K562 (cell line): Measurements from ENCODE around the gene PPP2R3C. TPM values are rescaled to one million over a fixed set of nuclear protein-coding genes. Genes with fewer than 3 reads are reported as not detected.
A peak's percentile ranks its signal among the peaks of the same experiment; 100 is the strongest.

Source experiments
- CBFA2T3 ChIP-seq: fragments of 450-650 bp; IDR thresholded peaks from 2 replicates; pipeline ENCODE4 v1.6.1; 2017
- ELF4 ChIP-seq: fragments of 450-650 bp; formaldehyde crosslinking; IDR thresholded peaks from 2 replicates; pipeline ENCODE4 v1.4.0; 2022; ENCODE audit warnings: missing genetic modification characterization
- NCOA6 ChIP-seq: fragments of 450-650 bp; IDR thresholded peaks from 2 replicates; pipeline ENCODE4 v1.6.1; 2017; ENCODE audit warnings: mild to moderate bottlenecking
- NFATC3 ChIP-seq: fragments of 450-650 bp; IDR thresholded peaks from 2 replicates; pipeline ENCODE4 v1.6.1; 2017; ENCODE audit warnings: mild to moderate bottlenecking
- SIN3A ChIP-seq, 2 experiments: fragments of 150-350 bp in 1 of 2; IDR thresholded peaks; 2 replicates each; pipeline ENCODE4 v1.6.1; 2011 to 2016; ENCODE audit warnings: borderline replicate concordance in 2 of 2, low read depth in 2 of 2, low read length in 2 of 2, mild to moderate bottlenecking in 2 of 2, moderate library complexity in 2 of 2; ENCODE audit not compliant: control insufficient read depth in 1 of 2
- ZNF431 ChIP-seq: sonication (generic); formaldehyde crosslinking; IDR thresholded peaks from 2 replicates; pipeline ENCODE4 v1.8.0; 2022; ENCODE audit warnings: mild to moderate bottlenecking, missing genetic modification reagents
- ZNF507 ChIP-seq: conservative IDR thresholded peaks from 2 replicates; pipeline ENCODE4 v1.6.1; 2017; ENCODE audit warnings: missing genetic modification characterization, missing compliant biosample characterization
- ZNF766 ChIP-seq: fragments of 200-800 bp; sonication (Bioruptor generic); conservative IDR thresholded peaks from 2 replicates; pipeline ENCODE4 v1.6.1; 2016; ENCODE audit warnings: missing genetic modification characterization, missing compliant biosample characterization
- polyA plus RNA-seq, 8 experiments: library from polyadenylated mRNA; depleted of rRNA in 4 of 8; stranded (reverse) in 5 of 8; unstranded in 3 of 8; fragments of >200 nt; fragmentation: Nextera tagmentation in 2 of 8; fragmentation: Illumina TruSeq in 1 of 8; extraction: Ambion mirVana in 2 of 8; extraction: Trizol in 1 of 8; gene quantifications; 2 replicates each; pipeline versions ENCODE4 v1.2.1 to v1.2.3, GENCODE V29; 2011 to 2014; ENCODE audit warnings: inconsistent platforms in 1 of 8, missing spikeins in 1 of 8
- total RNA-seq, 7 experiments: library from RNA; depleted of rRNA in 6 of 7; stranded (reverse); fragments of >200 nt in 6 of 7; fragmentation: Illumina TruSeq in 2 of 7; extraction: Trizol in 2 of 7; gene quantifications; 2 replicates each; pipeline versions ENCODE4 v1.2.1 to v1.2.3, GENCODE V29; 2011 to 2021; ENCODE audit warnings: low replicate concordance in 1 of 7
- TF ChIP-seq, protein P1 (sequence below), 2 experiments: fragments of 450-650 bp; IDR thresholded peaks; 2 replicates each; pipeline ENCODE4 v1.6.1; 2016; ENCODE audit warnings: mild to moderate bottlenecking in 2 of 2, borderline replicate concordance in 1 of 2, low read depth in 1 of 2, moderate library complexity in 1 of 2
- TF ChIP-seq, protein P2 (sequence below): fragments of 250-450 bp; sonication (Bioruptor Pico); IDR thresholded peaks from 2 replicates; pipeline ENCODE4 v1.9.0; 2021; ENCODE audit warnings: mild to moderate bottlenecking, inconsistent platforms
- TF ChIP-seq, protein P3 (sequence below): sonication (generic); formaldehyde crosslinking; IDR thresholded peaks from 2 replicates; pipeline ENCODE4 v1.8.1; 2023; ENCODE audit warnings: mild to moderate bottlenecking, missing genetic modification reagents

Gene PPP2R3C
- total and polyA plus RNA-seq, 9 of the 15 experiments (the other 6 are each of a cell fraction or from before 2014, with no cell fraction given): 14.7 to 43.3 (median 22.7) TPM

DNA sequence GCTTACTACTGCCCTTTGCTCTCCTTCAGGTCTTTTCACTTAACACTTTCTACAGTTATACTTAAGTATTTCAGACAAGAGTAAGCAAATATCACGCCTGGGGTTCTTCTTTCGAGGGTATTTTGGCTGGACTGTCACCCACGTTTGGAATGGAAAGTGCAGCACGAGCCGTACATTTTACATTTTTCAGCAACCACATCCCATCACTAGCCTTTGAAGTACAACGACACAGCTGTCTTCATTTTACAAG lies 76.1 kb downstream of the PPP2R3C start (continued):
- TF ChIP-seq, protein P1, sequence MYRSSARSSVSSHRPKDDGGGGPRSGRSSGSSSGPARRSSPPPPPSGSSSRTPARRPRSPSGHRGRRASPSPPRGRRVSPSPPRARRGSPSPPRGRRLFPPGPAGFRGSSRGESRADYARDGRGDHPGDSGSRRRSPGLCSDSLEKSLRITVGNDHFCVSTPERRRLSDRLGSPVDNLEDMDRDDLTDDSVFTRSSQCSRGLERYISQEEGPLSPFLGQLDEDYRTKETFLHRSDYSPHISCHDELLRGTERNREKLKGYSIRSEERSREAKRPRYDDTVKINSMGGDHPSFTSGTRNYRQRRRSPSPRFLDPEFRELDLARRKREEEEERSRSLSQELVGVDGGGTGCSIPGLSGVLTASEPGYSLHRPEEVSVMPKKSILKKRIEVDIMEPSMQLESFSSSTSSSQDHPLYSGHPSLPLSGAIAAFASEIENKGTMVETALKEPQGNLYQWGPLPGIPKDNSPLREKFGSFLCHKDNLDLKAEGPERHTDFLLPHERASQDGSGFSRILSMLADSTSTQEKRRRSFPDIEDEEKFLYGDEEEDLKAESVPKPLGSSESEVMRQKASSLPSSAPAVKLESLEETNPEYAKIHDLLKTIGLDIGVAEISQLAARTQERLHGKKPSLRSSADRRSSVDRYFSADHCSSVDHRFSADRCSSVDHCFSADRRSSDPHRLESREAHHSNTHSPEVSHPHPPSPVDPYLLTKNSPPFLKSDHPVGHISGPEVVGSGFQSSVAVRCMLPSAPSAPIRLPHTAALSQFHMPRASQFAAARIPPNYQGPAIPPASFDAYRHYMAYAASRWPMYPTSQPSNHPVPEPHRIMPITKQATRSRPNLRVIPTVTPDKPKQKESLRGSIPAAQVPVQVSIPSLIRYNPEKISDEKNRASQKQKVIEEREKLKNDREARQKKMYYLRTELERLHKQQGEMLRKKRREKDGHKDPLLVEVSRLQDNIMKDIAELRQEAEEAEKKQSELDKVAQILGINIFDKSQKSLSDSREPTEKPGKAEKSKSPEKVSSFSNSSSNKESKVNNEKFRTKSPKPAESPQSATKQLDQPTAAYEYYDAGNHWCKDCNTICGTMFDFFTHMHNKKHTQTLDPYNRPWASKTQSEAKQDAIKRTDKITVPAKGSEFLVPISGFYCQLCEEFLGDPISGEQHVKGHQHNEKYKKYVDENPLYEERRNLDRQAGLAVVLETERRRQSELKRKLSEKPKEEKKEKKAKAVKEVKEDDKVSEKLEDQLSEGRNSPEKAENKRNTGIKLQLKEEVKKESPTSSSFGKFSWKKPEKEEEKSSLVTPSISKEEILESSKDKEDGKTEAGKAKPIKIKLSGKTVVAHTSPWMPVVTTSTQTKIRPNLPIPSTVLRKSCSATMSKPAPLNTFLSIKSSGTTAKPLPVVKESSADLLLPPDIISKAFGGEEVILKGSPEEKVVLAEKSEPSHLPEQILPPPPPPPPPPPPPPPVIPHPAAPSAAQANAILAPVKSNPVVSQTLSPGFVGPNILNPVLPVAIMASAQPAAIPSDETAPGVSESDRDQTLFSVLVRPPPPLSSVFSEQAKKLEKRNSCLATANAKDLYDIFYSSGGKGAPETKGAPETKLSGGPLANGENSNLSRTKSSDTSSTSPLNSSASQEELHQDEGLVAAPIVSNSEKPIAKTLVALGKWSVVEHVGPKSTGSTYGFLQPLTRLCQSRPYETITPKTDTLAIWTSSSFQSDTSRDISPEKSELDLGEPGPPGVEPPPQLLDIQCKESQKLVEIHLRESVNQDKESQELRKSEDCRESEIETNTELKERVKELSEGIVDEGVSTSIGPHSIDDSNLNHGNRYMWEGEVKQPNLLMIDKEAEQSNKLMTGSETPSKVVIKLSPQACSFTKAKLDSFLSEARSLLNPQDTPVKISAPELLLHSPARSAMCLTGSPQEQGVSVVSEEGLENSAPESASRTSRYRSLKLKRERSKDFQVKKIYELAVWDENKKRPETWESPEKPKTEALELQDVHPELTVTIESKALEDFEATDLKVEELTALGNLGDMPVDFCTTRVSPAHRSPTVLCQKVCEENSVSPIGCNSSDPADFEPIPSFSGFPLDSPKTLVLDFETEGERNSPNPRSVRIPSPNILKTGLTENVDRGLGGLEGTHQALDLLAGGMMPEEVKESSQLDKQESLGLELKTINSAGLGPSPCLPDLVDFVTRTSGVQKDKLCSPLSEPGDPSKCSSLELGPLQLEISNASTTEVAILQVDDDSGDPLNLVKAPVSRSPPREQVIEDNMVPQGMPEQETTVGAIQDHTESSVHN (IDR thresholded peaks at IDR 0.05; ENCODE audit: borderline replicate concordance in 1 of 2, low read depth in 1 of 2): 0 out of 4 replicates have a peak, but pooled peaks of 1 of the 2 experiments have one; percentile 20
- TF ChIP-seq ZNF431 (CRISPR knock-in tag) (no peak), CBFA2T3 (no peak), SIN3A (IDR thresholded peaks at IDR 0.05; ENCODE audit: borderline replicate concordance in 2 of 2, control insufficient read depth in 1 of 2, low read depth in 2 of 2, low read length in 2 of 2) (no peak), ZNF766 (CRISPR knock-in tag) (no peak), NCOA6 (peak; percentile 80; the same call in 1 of the 2 replicates), ELF4 (CRISPR knock-in tag) (no peak), NFATC3 (0 out of 2 replicates have a peak, but pooled peaks have one; percentile 15), ZNF507 (no peak)
- TF ChIP-seq, protein P2, sequence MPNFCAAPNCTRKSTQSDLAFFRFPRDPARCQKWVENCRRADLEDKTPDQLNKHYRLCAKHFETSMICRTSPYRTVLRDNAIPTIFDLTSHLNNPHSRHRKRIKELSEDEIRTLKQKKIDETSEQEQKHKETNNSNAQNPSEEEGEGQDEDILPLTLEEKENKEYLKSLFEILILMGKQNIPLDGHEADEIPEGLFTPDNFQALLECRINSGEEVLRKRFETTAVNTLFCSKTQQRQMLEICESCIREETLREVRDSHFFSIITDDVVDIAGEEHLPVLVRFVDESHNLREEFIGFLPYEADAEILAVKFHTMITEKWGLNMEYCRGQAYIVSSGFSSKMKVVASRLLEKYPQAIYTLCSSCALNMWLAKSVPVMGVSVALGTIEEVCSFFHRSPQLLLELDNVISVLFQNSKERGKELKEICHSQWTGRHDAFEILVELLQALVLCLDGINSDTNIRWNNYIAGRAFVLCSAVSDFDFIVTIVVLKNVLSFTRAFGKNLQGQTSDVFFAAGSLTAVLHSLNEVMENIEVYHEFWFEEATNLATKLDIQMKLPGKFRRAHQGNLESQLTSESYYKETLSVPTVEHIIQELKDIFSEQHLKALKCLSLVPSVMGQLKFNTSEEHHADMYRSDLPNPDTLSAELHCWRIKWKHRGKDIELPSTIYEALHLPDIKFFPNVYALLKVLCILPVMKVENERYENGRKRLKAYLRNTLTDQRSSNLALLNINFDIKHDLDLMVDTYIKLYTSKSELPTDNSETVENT: no peak
- TF ChIP-seq, protein P3, sequence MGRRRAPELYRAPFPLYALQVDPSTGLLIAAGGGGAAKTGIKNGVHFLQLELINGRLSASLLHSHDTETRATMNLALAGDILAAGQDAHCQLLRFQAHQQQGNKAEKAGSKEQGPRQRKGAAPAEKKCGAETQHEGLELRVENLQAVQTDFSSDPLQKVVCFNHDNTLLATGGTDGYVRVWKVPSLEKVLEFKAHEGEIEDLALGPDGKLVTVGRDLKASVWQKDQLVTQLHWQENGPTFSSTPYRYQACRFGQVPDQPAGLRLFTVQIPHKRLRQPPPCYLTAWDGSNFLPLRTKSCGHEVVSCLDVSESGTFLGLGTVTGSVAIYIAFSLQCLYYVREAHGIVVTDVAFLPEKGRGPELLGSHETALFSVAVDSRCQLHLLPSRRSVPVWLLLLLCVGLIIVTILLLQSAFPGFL: no peak
